Fibroblast of skin of back (primary cell): ENCODE results near the gene NOL4L.

Experiments
- DNase-seq: peaks from one replicate; pipeline ENCODE4 v3.0.0-alpha.2; 2013

The NOL4L gene

GRCh38 chr20:32482442-32483261 lies 102.5 kb downstream of the NOL4L start:
- peak; percentile 32 for DNase-seq

GRCh38 chr20:32482143-32482441 lies 103.0 kb downstream of the NOL4L start:
- no peak for DNase-seq

- DNase-seq = no peak
Measured at GRCh38 chr20:32481311-32482142, 103.6 kb downstream of the NOL4L start.

- no peak for DNase-seq
Measured at GRCh38 chr20:32480371-32481241, 104.5 kb downstream of the NOL4L start.

- DNase-seq = no peak
Measured at GRCh38 chr20:32479697-32480171, 105.4 kb downstream of the NOL4L start.

- no peak for DNase-seq
Measured at GRCh38 chr20:32479012-32479411, 106.1 kb downstream of the NOL4L start.

GRCh38 chr20:32478576-32478975 lies 106.6 kb downstream of the NOL4L start:
- DNase-seq = no peak

GRCh38 chr20:32477594-32478512 lies 107.3 kb downstream of the NOL4L start:
- peak; percentile 37 for DNase-seq

GRCh38 chr20:32476684-32477593 lies 108.2 kb downstream of the NOL4L start:
- DNase-seq = no peak

GRCh38 chr20:32474967-32475811 lies 109.9 kb downstream of the NOL4L start:
- peak; percentile 94 for DNase-seq

- no peak for DNase-seq
Measured at GRCh38 chr20:32474717-32474966, 110.5 kb downstream of the NOL4L start.

- no peak for DNase-seq
Measured at GRCh38 chr20:32474009-32474716, 111.0 kb downstream of the NOL4L start.

GRCh38 chr20:32473231-32474008 lies 111.7 kb downstream of the NOL4L start:
- no peak for DNase-seq

GRCh38 chr20:32472581-32473207 lies 112.4 kb downstream of the NOL4L start:
- no peak for DNase-seq

GRCh38 chr20:32470940-32471339 lies 114.2 kb downstream of the NOL4L start:
- DNase-seq = no peak

- peak; percentile 66 for DNase-seq
Measured at GRCh38 chr20:32470025-32470861, 114.9 kb downstream of the NOL4L start.

GRCh38 chr20:32468860-32469259 lies 116.3 kb downstream of the NOL4L start:
- DNase-seq = no peak
